ENCODE results near the gene NLGN2. TPM values are rescaled to one million over a fixed set of nuclear protein-coding genes. Genes with fewer than 3 reads are reported as not detected.

NLGN2 gene
- polyA plus RNA-seq, 1 donor from 2014 or later: 13.8 TPM

DNA sequence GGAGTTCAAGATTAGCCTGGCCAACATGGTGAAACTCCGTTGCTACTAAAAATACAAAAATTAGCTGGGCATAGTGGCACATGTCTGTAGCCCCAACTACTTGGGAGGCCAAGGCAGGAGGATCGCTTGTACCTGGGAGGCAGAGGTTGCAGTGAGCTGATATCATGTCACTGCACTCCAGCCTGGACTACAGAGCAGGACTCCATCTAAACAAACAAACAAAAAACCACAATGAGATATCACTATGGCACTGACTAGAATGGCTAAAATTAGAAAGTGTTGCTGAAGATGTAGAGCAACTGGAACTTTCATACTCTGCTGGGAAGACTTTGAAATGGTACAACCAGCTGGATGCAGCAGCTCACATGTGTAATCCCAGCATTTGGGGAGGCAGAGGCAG lies 33.3 kb upstream of the NLGN2 start:
- Histone ChIP-seq H3K36me3 (ENCODE audit: insufficient read depth, low read length) (no peaks in the 10 kb centered on the region), H3K9me2 (ENCODE audit: insufficient read depth, low read length) (no peaks in the 10 kb centered on the region), H4K20me1 (ENCODE audit: insufficient read depth) (no peaks in the 10 kb centered on the region), H3K4me3 (ENCODE audit: low read length) (no peak overlapping the region), H3K9ac (ENCODE audit: low read length) (no peak overlapping the region), H3K27ac (ENCODE audit: low read length) (no peak overlapping the region), H3F3A (ENCODE audit: insufficient read depth, low read length, poor library complexity, severe bottlenecking) (no peaks in the 10 kb centered on the region), H3K4me2 (ENCODE audit: low read length) (no peak overlapping the region), H3K79me2 (replicated peaks; ENCODE audit: insufficient read depth, low read length) (no peaks in the 10 kb centered on the region), H3K27me3 (ENCODE audit: insufficient read depth, low read depth, low read length) (no peaks in the 10 kb centered on the region), H2AFZ (ENCODE audit: low read depth, low read length) (no peak overlapping the region), H3K9me3 (ENCODE audit: low read length) (peaks cover 4% of the 10 kb centered on the region)
- TF ChIP-seq RAD21 (conservative IDR thresholded peaks at IDR 0.05): no peak
- TF ChIP-seq, protein P1, sequence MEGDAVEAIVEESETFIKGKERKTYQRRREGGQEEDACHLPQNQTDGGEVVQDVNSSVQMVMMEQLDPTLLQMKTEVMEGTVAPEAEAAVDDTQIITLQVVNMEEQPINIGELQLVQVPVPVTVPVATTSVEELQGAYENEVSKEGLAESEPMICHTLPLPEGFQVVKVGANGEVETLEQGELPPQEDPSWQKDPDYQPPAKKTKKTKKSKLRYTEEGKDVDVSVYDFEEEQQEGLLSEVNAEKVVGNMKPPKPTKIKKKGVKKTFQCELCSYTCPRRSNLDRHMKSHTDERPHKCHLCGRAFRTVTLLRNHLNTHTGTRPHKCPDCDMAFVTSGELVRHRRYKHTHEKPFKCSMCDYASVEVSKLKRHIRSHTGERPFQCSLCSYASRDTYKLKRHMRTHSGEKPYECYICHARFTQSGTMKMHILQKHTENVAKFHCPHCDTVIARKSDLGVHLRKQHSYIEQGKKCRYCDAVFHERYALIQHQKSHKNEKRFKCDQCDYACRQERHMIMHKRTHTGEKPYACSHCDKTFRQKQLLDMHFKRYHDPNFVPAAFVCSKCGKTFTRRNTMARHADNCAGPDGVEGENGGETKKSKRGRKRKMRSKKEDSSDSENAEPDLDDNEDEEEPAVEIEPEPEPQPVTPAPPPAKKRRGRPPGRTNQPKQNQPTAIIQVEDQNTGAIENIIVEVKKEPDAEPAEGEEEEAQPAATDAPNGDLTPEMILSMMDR (IDR thresholded peaks at IDR 0.05; ENCODE audit: poor library complexity, severe bottlenecking): no peak
- no peak for TF ChIP-seq MXI1 (conservative IDR thresholded peaks at IDR 0.05; ENCODE audit: poor library complexity, severe bottlenecking)
- no peak for TF ChIP-seq TAF1 (IDR thresholded peaks at IDR 0.05; ENCODE audit: low read depth)
- no peak for TF ChIP-seq SMC3 (conservative IDR thresholded peaks at IDR 0.05; ENCODE audit: poor library complexity)
- TF ChIP-seq, protein P2, sequence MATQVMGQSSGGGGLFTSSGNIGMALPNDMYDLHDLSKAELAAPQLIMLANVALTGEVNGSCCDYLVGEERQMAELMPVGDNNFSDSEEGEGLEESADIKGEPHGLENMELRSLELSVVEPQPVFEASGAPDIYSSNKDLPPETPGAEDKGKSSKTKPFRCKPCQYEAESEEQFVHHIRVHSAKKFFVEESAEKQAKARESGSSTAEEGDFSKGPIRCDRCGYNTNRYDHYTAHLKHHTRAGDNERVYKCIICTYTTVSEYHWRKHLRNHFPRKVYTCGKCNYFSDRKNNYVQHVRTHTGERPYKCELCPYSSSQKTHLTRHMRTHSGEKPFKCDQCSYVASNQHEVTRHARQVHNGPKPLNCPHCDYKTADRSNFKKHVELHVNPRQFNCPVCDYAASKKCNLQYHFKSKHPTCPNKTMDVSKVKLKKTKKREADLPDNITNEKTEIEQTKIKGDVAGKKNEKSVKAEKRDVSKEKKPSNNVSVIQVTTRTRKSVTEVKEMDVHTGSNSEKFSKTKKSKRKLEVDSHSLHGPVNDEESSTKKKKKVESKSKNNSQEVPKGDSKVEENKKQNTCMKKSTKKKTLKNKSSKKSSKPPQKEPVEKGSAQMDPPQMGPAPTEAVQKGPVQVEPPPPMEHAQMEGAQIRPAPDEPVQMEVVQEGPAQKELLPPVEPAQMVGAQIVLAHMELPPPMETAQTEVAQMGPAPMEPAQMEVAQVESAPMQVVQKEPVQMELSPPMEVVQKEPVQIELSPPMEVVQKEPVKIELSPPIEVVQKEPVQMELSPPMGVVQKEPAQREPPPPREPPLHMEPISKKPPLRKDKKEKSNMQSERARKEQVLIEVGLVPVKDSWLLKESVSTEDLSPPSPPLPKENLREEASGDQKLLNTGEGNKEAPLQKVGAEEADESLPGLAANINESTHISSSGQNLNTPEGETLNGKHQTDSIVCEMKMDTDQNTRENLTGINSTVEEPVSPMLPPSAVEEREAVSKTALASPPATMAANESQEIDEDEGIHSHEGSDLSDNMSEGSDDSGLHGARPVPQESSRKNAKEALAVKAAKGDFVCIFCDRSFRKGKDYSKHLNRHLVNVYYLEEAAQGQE (IDR thresholded peaks at IDR 0.05; ENCODE audit: borderline replicate concordance): no peak
- no peak for TF ChIP-seq POLR2AphosphoS5 (IDR thresholded peaks at IDR 0.05)
- TF ChIP-seq EZH2 (IDR thresholded peaks at IDR 0.05; ENCODE audit: borderline replicate concordance, insufficient read depth, low read length, poor library complexity, severe bottlenecking): no peak
- TF ChIP-seq EP300 (conservative IDR thresholded peaks at IDR 0.05; ENCODE audit: poor library complexity, severe bottlenecking): no peak

DNA sequence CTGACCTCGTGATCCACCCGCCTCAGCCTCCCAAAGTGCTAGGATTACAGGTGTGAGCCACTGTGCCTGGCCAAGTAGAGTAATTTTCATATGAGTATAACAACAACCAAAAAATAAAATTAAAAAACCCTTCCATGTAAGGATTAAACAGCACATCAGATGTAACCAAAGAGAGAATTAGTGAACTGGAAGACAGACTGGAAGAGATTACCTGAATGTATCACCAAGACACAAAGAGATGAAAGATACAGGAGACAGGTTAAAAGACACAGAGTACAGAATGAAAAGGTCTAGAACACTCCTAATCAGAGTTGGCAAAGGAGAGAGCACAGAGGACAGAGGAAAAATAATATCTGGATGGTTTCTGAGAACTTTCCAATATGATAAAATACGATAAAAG lies 28.5 kb upstream of the NLGN2 start:
- Histone ChIP-seq H3K27me3 (ENCODE audit: insufficient read depth, low read depth, low read length) (peaks cover 33% of the 10 kb centered on the region), H3K27ac (ENCODE audit: low read length) (no peak overlapping the region), H2AFZ (ENCODE audit: low read depth, low read length) (no peak overlapping the region), H3K4me2 (ENCODE audit: low read length) (no peak overlapping the region), H3F3A (ENCODE audit: insufficient read depth, low read length, poor library complexity, severe bottlenecking) (no peaks in the 10 kb centered on the region), H3K9me3 (ENCODE audit: low read length) (peaks cover 9% of the 10 kb centered on the region), H3K36me3 (ENCODE audit: insufficient read depth, low read length) (no peaks in the 10 kb centered on the region), H3K4me3 (ENCODE audit: low read length) (no peak overlapping the region), H3K79me2 (replicated peaks; ENCODE audit: insufficient read depth, low read length) (no peaks in the 10 kb centered on the region), H3K9me2 (ENCODE audit: insufficient read depth, low read length) (no peaks in the 10 kb centered on the region), H4K20me1 (ENCODE audit: insufficient read depth) (no peaks in the 10 kb centered on the region), H3K9ac (ENCODE audit: low read length) (no peak overlapping the region)
- TF ChIP-seq RAD21 (conservative IDR thresholded peaks at IDR 0.05) (no peak), POLR2AphosphoS5 (IDR thresholded peaks at IDR 0.05) (no peak), SMC3 (conservative IDR thresholded peaks at IDR 0.05; ENCODE audit: poor library complexity) (no peak), TAF1 (IDR thresholded peaks at IDR 0.05; ENCODE audit: low read depth) (no peak), EZH2 (IDR thresholded peaks at IDR 0.05; ENCODE audit: borderline replicate concordance, insufficient read depth, low read length, poor library complexity, severe bottlenecking) (no peak), EP300 (conservative IDR thresholded peaks at IDR 0.05; ENCODE audit: poor library complexity, severe bottlenecking) (no peak), MXI1 (conservative IDR thresholded peaks at IDR 0.05; ENCODE audit: poor library complexity, severe bottlenecking) (no peak)
- TF ChIP-seq, protein P2 (IDR thresholded peaks at IDR 0.05; ENCODE audit: borderline replicate concordance): no peak
- TF ChIP-seq, protein P1 (IDR thresholded peaks at IDR 0.05; ENCODE audit: poor library complexity, severe bottlenecking): no peak
